ENCODE data around the gene CPNE6.

The CPNE6 gene

DNA sequence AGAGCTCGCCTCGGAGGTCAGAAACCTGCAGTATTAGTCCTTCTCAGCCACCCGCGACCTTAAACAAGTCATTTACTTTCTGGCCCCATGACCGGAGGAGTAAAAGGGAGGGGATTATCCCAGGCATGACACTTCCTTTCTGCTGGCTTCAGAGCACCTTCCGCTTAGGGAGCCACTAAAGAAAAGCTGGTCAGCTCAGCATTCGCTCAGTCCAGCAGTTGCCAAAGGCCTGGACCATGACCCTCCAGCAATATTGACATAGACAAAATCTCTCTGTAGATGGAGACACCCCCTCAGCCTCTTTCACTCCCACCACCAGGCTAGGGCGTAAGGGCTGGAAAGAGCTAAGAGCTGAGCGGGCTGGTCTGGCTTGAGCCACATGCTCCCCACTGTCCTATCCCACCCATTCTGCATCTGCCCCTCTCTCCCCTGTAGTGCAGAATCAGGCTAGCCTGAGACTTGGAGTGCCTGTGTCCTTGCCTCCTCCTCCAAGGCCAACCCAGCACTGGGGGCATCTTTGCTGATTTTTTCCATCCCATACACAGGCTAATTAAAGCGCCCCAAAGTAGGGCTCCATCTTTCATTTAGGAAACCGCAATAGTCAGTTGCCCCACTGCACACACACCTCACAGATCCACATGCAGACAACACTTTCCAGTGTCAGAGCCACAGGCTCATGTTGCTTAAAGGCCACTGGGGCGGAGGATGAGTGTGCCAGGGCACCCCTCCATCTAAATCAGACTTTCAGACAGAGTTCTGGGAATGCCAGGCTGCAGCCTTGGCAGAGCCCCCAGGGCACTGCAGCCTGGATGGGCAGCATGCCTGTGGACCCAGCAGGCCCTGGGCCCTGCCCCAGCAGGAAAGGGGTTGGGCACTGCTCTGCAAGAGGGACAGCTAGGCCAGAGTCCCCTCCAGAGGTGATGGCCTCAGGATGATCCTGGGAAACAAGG lies 4.0 kb upstream of the CPNE6 start:
- Histone ChIP-seq H3K27me3 (replicated peaks; ENCODE audit: control insufficient read depth, insufficient read depth, low read length) (no peaks in the 10 kb centered on the region), H3K4me3 (replicated peaks; ENCODE audit: low read depth, low read length) (no peak overlapping the region), H3K36me3 (ENCODE audit: control insufficient read depth, insufficient read depth, low read length) (no peaks in the 10 kb centered on the region)
- TF ChIP-seq, protein P1, sequence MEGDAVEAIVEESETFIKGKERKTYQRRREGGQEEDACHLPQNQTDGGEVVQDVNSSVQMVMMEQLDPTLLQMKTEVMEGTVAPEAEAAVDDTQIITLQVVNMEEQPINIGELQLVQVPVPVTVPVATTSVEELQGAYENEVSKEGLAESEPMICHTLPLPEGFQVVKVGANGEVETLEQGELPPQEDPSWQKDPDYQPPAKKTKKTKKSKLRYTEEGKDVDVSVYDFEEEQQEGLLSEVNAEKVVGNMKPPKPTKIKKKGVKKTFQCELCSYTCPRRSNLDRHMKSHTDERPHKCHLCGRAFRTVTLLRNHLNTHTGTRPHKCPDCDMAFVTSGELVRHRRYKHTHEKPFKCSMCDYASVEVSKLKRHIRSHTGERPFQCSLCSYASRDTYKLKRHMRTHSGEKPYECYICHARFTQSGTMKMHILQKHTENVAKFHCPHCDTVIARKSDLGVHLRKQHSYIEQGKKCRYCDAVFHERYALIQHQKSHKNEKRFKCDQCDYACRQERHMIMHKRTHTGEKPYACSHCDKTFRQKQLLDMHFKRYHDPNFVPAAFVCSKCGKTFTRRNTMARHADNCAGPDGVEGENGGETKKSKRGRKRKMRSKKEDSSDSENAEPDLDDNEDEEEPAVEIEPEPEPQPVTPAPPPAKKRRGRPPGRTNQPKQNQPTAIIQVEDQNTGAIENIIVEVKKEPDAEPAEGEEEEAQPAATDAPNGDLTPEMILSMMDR (IDR thresholded peaks at IDR 0.05; ENCODE audit: insufficient read depth, low read length, poor library complexity, severe bottlenecking) = no peak
- DNase-seq (ENCODE audit: extremely low read depth, insufficient read length) = no peak

DNA sequence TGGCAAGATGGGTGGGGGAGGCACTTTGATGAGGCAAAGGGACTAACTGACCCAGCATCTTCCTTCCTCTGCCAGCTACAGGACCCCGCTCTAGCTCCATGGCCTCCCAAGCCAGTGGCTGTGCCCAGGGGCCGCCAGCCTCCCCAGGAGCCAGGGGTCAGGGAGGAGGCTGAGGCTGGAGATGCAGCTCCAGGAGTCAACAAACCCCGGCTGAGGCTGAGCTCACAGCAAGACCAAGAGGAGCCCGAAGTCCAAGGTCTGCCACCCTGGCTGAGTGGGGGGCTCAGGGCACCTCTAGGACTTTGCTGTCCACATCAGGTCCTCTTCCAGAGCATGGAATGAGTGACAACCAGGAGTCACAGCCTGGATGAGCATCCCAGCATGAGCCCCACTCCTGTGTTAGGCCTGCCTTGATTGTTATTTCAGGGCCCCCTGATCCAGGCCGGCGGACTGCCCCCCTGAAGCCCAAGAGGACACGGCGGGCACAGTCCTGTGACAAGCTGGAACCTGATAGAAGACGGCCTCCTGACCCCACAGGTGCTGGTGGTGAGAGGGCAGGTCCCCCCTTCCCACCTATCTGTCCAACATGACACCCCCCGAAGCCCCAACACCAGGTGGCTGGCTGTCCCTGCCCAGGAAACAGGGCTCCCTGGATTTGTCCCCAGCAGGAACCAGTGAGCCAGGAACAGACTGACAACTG lies 2.5 kb upstream of the CPNE6 start:
- TF ChIP-seq, protein P1 (IDR thresholded peaks at IDR 0.05; ENCODE audit: insufficient read depth, low read length, poor library complexity, severe bottlenecking) = no peak
- DNase-seq (ENCODE audit: extremely low read depth, insufficient read length) = no peak
- no peaks in the 10 kb centered on the region for H3K36me3 ChIP-seq (ENCODE audit: control insufficient read depth, insufficient read depth, low read length)
- no peaks in the 10 kb centered on the region; the same call in 1 of the 2 replicates for H3K27me3 ChIP-seq (replicated peaks; ENCODE audit: control insufficient read depth, insufficient read depth, low read length)
- H3K4me3 ChIP-seq (replicated peaks; ENCODE audit: low read depth, low read length) = no peak overlapping the region

DNA sequence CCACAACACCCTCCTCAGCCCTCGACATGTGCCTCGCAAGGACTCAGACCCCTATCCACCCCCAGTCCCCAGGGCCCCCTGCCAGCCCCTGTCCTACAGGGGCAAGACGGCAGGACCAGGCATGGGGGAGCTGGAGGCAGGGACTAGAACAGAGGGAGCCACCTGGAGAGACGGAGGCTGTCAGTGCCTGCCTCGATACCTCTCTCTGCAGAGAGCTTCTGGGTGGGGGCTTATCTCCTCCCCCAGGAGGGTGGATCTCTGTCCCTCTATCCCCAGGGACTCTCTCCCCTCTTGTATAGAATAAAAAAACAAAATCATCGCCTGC lies 2.0 kb upstream of the CPNE6 start:
- no peaks in the 10 kb centered on the region for H3K36me3 ChIP-seq (ENCODE audit: control insufficient read depth, insufficient read depth, low read length)
- no peak for DNase-seq (ENCODE audit: extremely low read depth, insufficient read length)
- no peak overlapping the region for H3K4me3 ChIP-seq (replicated peaks; ENCODE audit: low read depth, low read length)
- TF ChIP-seq, protein P1 (IDR thresholded peaks at IDR 0.05; ENCODE audit: insufficient read depth, low read length, poor library complexity, severe bottlenecking) = no peak
- H3K27me3 ChIP-seq (replicated peaks; ENCODE audit: control insufficient read depth, insufficient read depth, low read length) = no peaks in the 10 kb centered on the region; the same call in 1 of the 2 replicates

DNA sequence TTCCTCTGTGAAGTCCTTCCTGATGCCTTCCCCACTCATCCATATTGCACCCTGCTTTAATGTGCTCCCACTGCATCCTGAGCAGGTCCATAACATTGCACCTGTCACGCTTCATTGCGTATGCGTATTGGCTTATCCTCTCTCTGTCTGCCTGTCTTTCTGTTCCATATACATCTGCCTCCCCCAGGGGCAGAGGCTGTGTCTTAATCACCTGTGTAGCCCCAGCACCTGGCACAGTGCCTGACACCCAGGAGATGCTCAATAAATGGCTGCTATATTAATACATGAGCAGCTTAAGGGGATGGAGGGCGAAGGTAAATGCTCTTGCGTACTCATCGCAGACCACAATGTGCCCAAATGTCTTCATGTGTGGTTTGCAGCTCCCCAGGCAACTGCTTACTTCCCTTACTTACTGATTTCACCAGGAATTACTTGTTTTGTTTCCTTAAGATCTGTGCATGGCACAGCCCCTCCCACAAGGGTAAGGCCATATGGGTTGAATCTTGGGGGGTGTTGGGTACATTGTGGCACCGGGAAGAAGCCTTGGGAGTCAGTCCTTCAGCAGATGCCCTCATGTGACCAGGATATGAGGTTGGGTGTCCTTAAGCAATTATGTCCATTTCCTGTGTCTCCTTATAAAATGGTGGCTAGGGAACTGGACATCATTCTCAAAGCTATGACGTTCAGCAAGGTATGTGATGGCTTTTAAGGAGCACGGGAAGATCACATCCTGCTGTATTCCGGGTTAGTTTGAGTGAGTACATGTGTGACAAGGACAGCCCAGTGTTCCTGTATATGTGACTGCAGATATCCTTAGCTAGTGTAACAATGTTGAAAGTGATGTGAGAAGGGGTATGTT lies 848 bp upstream of the CPNE6 start:
- no peak for DNase-seq (ENCODE audit: extremely low read depth, insufficient read length)
- H3K27me3 ChIP-seq (replicated peaks; ENCODE audit: control insufficient read depth, insufficient read depth, low read length) = no peaks in the 10 kb centered on the region; the same call in 1 of the 2 replicates
- TF ChIP-seq, protein P1 (IDR thresholded peaks at IDR 0.05; ENCODE audit: insufficient read depth, low read length, poor library complexity, severe bottlenecking) = no peak
- no peak overlapping the region for H3K4me3 ChIP-seq (replicated peaks; ENCODE audit: low read depth, low read length)
- H3K36me3 ChIP-seq (ENCODE audit: control insufficient read depth, insufficient read depth, low read length) = no peaks in the 10 kb centered on the region

DNA sequence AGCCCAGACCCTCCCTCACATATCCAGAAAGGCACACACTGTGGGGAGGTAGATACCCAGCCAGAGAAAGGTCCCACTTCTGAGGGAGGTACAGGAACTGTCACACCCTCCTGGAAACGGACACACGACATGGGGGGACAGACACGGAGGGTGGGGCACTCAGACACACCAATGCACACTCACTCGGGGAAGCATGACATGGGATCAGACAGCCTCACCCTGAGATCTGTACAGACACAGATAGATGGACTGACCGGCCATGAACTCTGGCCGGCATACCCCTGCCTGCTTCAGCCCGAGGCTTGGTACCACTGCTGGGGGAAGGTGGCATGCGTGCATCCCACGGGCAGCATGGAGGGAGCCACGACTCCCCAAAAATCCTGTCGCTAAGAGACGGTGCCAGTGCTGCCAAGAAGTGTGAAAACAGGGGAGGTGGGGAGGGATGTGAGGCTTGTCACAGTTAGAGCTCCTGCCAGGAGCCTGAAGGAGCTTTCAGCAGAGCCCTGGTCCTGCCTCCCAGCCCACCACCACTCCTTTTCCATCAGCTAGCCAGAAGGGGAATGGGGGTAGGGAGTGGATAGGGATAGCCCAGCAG lies 571 bp downstream of the CPNE6 start:
- no peaks in the 10 kb centered on the region; the same call in 1 of the 2 replicates for H3K27me3 ChIP-seq (replicated peaks; ENCODE audit: control insufficient read depth, insufficient read depth, low read length)
- TF ChIP-seq, protein P1 (IDR thresholded peaks at IDR 0.05; ENCODE audit: insufficient read depth, low read length, poor library complexity, severe bottlenecking) = no peak
- H3K36me3 ChIP-seq (ENCODE audit: control insufficient read depth, insufficient read depth, low read length) = no peaks in the 10 kb centered on the region
- DNase-seq (ENCODE audit: extremely low read depth, insufficient read length) = no peak
- H3K4me3 ChIP-seq (replicated peaks; ENCODE audit: low read depth, low read length) = no peak overlapping the region
